HG02610 (cell line): ENCODE data around the gene RPL19.
A peak's percentile ranks its signal among the peaks of the same experiment; 100 is the strongest.

Experiments
- ATAC-seq: cut with Tn5 transposase; IDR thresholded peaks from one replicate; pipeline ENCODE4 v1.9.1; 2021; ENCODE audit warnings: mild to moderate bottlenecking, moderate library complexity; ENCODE audit not compliant: unreplicated experiment

Gene RPL19

DNA sequence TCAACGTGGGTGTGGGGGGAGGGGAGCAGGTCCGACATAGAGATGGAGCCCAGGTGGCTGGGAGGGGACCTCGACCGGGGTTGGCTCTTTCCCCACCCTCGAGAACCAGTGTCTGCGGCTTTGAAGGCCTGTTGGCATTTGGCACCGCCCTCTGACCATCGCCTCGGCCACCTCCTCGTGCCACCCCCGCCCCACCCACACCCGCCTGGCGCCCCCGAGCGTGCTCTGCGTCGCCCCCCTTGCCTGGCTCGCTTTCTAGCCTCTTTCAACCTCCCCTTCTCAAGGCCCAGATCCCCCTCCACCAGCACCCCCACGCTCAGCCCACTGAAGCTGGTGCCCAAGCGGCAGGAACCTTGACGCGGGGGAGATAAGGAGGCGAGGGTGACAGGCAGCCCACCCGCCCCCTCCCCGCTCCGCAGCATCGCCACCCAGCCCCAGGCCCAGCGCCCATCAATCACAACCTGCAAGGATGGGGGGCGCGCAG is 3.2 kb upstream of the RPL19 start:
- no peak for ATAC-seq

DNA sequence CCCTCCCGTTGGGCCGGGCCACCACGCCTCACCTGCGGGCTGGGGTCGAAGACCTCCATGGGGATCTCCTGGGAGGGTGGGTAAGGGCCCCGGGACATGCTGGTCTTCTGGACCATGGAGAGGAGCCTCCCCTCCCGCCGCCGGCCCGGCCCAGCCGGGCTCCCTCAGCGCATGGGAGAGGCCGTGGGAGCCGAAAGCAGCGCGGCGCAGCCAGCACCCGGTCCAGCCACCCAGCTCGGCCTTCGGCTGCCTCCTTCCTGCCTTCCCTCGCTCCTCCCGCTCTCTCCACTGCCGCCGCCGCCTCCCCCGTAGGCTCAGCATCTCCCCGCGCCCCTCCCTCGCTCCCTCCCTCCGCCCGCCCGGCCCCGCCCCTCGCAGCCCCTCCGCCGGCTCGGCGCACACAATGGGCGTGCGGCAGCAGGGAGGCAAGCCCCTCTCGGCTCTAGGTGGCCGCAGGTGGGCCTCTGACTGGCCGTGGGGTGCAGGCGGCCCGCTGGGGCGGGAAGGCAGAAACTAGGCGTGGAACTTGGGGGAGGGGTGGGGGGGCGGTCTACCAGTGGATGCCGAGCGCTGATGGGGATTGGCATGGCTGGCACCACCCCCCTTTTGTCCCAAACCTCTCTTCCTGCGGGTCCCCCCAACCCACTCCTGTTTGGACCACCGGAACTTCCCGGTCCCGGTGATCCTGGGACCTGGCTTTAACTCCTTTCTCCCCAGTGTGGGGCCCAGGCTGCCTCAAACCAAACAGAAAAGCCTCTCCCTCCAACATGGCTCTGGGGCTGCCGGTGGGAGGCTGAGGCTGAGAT is 2.5 kb upstream of the RPL19 start, which contains the start of gene CACNB1:
Gene CACNB1 (minus strand): TSS at position 290 of the 806 bp plus-strand sequence. CDS start 174 bp downstream, at position 116.
- ATAC-seq, result no peak

DNA sequence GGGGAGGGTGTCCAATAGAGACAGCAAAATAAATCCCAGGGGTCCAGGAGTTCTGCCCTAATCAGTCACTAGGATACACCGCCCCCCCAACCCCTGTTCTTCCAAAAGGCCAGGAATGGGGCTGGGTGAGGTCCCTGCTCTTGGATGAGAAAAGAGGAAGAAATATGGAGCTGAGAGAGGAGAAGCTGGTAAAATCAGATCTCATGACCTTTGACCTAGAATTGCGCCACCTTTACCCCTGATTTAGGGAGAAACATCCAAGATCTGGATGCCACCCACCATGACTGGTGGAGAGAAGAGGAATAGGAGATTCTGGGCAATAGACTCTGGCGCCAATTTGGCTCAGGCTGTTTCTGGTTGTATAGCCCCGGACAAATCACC is 1.9 kb upstream of the RPL19 start:
- ATAC-seq, result no peak

DNA sequence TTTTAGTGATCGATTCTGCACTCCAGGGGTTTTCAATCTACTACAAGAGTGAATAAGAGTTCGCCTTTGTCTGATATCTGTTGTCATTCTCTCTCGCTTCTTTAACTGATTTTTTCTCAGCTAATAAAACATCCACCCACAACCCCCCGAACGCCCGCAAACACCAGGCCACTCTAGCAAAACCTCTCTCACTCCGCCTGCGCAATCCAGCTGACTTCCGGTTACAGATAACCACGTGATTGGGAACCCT is 338 bp upstream of the RPL19 start:
- peak; percentile 55 for ATAC-seq

DNA sequence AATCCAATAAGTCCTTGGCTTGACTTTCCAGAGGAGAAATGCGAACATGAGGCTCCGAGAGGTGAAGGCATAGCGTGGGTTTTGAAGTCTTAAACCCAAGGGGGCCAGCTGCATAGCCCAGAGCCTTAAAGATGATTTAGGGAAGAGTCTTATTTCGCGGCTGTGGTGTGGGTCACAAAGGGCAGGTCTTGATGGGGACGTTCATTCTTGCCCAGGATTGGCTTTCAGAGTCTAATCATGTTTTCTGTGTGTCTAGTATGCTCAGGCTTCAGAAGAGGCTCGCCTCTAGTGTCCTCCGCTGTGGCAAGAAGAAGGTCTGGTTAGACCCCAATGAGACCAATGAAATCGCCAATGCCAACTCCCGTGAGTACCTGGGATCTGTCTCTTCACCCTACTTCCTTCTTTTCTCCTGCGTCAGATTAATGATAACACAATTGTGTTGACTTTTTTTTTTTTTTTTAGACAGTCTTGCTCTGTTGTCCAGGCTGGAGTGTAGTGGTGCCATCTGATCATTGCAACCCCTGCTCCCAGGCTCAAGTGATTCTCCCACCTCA is 951 bp downstream of the RPL19 start:
- ATAC-seq, result no peak

DNA sequence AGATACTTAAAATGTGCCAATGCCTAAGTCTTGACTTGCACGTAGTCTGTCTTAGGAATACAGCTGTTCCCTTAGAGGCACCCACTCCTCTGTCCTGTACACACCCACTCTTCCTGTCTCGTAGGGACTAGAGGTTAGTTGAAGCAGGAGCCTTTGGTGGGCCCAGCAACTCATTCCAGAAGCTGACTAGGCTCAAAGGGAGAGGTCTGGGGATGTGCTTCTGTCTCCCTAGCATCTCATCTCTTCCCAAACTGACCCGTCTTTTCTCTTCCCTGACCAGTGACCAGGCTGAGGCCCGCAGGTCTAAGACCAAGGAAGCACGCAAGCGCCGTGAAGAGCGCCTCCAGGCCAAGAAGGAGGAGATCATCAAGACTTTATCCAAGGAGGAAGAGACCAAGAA is 4.2 kb downstream of the RPL19 start:
- no peak for ATAC-seq

DNA sequence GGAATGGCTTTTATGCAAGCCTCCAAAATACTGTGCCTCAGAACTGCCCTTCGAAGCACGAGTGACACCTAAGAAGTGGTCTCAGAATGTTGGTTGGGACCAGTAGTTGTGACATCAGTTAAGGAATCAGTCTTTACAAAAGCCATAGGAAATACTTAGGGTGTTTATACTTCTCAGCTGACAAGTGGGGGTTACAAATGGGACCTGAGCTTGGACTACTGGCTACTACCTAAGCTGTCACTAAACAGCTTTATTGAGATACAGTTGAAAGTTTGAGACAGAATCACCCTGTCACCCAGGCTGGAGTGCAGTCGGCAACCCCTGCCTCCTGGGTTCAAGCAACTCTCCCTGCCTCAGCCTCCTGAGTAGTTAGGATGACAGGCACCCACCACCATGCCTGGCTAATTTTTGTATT is 5.0 kb downstream of the RPL19 start:
- no peak for ATAC-seq

DNA sequence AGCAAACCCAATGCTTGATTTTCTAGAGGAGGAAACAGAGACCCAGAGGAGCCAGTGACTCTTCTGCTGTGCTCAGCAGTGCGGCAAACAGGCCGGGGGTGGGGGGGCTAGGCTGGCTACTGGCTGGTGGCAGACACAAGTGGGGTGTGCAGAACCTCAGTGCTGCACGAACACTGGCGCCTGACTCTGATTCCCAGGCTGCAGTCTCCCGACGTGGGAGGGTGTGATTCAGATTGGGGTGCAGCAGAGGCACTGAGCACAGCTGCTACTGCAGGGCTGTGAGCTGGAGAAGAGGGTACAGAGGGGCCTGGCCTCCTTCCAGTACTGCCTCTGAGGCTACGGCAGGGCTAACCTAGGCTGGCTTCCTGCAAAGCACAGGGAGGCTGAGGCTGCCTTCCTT is 8.1 kb downstream of the RPL19 start:
- ATAC-seq, result no peak

DNA sequence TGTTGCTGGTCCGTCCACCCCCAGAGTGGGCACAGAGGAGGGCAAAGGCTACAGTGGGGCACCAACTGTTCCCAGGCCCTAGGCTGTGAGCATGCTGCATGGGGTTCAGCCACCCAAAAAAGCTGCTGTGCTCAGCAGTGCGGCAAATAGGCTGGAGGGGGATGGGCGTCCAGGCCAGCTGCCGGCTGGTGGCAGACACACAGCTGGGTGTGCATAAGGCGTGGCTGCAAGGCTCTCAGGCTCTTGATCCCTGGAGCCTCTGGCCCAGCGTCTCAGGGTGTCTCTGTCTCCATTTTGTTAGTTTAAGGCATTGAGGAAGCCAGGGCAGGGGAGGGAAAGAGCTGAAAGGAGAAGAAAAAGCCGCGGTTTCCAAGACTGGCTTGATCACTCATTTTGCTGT is 8.8 kb downstream of the RPL19 start:
- no peak for ATAC-seq

DNA sequence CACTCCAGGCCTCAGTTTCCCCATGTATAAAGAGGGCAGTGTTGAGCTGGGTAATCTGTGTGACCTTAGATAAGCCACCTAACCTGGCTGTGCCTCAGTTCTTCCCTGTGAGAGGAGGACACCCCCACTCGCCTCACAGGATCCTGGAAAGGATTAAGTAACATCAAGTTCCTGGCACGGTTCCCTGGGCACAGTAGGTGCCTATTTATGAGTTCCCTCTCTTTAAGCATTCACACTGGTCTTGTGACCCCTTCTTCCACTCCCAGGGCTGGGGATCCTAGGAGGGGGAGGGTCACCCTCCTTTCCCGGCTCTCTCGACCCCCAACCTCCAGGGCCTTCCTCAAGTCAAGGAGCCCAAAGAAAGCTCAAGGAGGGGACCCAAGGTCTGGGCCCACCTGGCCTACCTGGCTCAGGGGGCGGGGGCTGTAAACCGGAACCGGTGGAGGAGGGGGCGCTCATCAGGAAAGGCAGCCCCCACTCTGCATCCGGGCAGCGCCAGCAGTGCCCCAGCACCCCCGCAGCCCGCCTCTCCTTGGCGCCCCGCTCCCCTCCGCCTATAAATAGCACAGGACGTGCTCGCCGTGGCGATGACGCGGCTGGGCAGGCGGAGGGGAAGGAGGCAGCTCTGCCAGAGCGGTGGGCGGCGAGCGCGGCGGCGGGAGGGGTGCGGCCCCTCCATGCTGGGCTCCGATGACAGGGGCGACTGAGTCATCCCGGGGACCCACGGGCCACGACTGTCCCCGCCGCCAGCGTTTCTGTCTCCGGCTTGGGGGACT is 9.4 kb downstream of the RPL19 start:
- no peak for ATAC-seq

DNA sequence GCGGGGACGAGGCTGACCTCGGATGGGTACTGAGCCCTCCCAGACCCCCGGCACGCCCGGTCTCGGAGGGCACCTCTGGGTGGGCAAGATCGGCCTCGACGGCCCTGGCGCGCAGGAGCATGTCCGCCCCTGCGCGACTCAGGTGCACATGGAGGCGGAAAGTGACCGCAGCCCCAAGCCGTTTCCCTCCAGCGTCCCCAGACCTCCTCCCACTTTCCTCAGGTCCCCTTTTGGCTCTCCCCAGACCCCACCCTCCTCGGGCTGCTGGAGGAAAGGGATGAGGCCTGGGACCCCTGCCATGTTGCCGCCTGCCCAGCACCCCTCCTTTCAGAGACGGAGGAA is 10.0 kb downstream of the RPL19 start:
- ATAC-seq, result no peak

DNA sequence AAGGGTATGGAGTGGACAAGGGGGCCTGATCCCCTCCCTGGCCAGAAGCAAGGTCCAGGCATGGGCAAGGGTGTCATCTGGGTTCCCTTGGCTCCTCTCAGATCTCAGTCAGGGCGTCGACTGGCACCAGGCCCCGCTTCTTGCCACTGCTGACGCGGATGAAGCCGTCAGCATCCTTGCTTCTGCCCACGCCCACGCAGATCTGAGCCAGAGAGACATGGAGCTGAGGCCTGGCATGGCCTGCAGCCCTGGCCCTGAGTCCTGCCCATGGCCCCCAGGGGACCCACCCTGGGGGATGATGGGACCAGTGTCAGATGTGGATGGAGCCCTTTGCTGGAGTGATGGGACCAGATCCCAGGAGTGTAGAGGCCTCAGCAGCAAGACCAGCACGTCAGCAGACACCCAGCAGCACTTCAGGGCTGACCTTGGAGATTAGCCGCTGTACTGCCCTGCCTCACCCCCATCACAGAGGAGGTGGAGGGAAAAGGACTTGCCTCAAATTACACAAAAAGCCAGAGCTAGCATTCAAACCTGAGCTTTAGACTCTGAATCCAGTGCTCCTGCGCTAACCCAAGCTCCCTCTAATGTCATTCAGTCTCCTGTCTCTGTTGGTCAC is 12.2 kb downstream of the RPL19 start:
- no peak for ATAC-seq

DNA sequence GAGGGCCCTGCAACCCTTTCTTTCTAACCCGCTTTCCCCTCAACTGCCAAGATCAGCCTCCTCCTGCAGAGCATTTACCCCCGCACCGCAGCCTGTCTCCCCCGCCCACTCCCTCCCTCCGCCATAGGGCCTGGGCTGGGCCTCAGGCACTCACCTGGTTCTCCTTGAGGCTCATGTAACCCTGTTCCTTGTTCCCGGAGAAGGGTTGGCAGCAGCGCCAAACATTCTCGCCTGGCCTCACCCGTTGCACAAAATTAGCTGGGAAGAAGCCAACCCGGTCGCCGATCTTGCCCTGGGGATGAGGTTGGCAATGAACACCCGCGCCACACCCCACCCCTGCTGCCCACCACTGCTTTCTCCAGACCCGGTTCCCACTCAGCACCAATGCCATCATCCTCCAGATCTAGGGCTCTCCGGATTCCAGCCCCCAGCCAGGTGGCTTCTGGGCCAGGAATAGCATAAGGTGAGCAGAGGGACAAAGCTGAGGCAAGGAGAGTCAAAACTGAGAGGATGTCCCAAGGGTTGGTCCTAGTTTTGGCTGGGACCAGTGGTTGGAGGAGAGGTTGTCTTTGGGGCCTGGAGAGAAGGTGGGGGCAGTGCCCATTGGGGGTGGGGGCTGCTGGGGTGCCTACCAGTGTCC is 12.9 kb downstream of the RPL19 start:
- ATAC-seq, result no peak

DNA sequence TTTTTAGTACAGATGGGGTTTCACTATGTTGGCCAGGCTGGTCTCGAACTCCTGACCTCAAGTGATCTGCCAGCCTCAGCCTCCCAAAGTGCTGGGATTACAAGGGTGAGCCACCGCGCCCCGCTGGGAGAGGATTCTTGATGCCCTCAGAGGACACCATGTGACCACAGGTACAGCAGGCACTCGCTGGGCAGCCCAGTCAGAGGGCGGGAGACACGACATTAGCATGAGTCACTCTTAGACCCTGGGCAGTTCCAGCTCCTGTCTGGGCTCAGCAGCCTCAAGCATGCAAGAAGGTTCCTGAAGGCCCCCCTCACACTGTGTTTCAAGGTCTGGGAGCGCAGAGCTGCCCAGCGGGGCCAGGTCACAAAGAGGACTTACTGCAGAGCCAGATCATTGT is 13.8 kb downstream of the RPL19 start:
- ATAC-seq, result no peak

DNA sequence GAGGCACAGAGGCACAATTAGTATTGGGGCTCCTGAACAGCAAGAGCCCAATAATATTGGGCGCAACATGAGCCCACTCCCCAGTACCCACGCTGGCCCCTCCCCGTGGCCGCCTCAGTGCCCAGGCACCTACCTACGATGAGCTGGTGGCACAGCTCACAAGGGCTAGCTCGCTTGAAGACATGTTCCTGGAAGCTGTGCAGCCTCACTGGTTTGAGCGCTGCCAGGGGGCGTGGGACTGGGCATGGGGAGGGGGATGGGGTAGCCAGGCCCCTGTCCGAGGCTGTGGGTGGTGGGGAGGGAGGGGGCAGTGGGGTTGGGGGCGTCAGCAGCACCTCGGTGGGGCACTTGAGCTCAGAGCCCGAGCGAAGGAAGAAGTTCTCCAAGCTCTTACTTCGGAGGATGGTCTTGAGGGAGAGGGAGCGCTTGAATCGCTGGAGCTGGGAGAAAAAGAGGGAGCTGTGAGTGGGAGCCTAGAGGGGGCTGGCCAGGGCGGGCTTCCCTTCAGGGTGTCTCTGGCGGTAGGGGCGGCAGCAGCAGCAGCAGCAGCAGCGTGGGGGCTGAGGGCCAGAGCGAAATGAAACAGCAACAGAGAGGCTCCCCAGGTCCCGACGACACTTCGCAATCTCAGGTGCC is 17.8 kb downstream of the RPL19 start:
- no peak for ATAC-seq

DNA sequence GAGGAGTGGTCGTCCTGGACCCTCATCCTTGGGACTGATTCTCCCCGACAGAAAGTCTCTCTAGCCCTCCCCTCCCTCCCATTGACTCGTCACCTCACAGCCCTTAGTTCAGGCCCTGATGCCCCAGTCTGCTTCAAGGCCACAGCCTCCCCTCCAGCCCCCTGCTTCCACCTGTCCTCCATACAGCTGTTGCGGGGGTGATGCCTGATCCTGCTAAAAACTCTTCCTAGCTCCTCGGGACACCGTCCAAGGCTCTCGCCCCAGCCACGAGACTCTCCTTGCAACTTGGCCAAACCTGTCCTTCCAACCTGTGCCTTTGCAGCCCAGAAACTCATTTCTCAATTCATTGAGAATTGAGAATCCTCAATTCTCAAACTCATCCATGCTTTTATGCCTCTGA is 18.8 kb downstream of the RPL19 start:
- no peak for ATAC-seq

DNA sequence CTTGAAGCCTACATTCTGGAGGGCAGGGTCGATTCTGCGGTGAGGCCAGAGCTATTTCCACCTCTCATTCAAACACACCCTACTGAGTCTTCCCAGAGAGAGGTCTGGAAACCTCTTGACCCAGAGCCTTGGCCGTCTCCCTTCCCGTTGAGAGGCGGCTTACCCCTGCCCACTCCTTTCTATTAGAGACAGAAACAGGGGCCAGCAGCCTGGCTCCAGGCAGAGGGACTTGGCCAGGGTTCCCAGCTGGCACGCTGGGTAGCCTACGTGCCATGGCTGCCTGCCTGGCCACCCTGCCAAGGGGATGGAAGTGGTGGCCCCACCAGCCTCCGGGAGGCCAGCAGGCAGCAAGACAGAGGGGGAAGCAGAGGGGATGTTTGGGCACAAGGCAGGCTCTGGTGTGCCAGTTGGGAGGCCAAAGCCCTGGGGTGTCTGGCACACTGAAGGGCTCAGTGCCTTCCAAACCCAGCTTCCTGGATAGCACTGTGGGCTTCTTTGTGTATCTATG is 19.6 kb downstream of the RPL19 start:
- no peak for ATAC-seq

DNA sequence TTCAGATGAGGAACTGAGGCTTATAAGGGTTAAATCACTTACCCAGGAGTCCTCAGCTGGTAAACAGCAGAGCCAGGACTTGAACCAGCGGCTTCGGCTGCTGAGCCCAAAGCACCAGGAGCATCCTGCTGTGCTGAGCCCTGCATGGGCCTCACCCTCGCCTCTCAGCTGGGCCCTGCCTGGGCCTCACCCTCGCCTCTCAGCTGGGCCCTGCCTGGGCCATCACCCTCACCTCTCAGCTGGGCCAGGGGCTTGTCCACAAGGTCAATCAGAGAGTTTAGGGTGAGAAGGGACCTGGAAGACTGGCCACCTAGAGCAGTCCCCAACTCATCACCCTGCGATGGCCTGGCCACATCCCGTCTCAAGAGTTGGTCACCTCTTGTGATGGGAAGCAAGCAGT is 21.5 kb downstream of the RPL19 start:
- ATAC-seq, result no peak

DNA sequence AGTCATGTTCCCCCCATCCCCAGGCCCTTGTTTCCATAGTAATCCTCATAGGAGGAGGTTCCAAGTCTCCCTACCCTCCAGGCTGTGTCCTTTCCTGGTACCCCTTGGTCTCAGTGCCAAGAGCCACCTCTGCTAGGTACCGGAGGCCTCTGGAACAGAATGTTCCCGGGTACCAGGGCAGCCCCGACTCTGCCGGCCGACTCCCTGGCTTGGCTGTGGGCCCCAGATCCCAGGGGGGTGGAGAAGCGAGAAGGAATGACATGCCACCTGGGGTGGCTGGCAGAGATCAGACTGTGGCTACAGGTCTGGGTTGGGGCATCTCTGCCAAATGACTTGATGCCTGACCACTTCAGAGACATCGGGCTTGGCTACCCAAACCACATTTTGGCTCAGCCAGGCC is 22.1 kb downstream of the RPL19 start:
- ATAC-seq, result no peak
